ENCODE results near the gene ASIC2. TPM values are rescaled to one million over a fixed set of nuclear protein-coding genes. Genes with fewer than 3 reads are reported as not detected.

The ASIC2 gene
- total RNA-seq, 1 experiment from 2014 or later: 0.74 TPM

GRCh38 chr17:33124871-33125551 lies 168.1 kb downstream of the ASIC2 start:
- no peak overlapping the region for H2BK120ac ChIP-seq (ENCODE audit: low read depth, low read length, poor library complexity, severe bottlenecking)
- no peaks in the 10 kb centered on the region for H3K4me1 ChIP-seq (ENCODE audit: insufficient read depth, low read length)
- H3K23me2 ChIP-seq (ENCODE audit: insufficient read length, low read depth, low read length, poor library complexity, severe bottlenecking): no peaks in the 10 kb centered on the region
- H2BK12ac ChIP-seq (ENCODE audit: insufficient read length, low read depth, low read length): no peak overlapping the region
- no peak overlapping the region for H2AFZ ChIP-seq (ENCODE audit: low read length)
- H3K27ac Mint-ChIP-seq: peak overlapping the region in 1 of 3 experiments; percentile 90; a peak in 1 of 7 replicates
- no peak overlapping the region for H3K56ac ChIP-seq (ENCODE audit: insufficient read length, low read depth, low read length)
- no peak overlapping the region for H4K5ac ChIP-seq (ENCODE audit: insufficient read length, low read depth, low read length)
- H3K4ac ChIP-seq (ENCODE audit: low read depth, low read length): no peak overlapping the region
- no CpG with 5 or more reads among the region's 3 CpGs for WGBS (ENCODE audit: extremely low coverage, insufficient read length, low lambda C conversion rate)
- H3T11ph ChIP-seq (ENCODE audit: low read length): no peak overlapping the region
- H3K9me3 Mint-ChIP-seq: no peaks in the 10 kb centered on the region
- H3K79me1 ChIP-seq (ENCODE audit: insufficient read depth, low read depth, low read length, poor library complexity, severe bottlenecking): no peaks in the 10 kb centered on the region
- no peak overlapping the region for H4K91ac ChIP-seq (ENCODE audit: insufficient read length, low read depth, low read length)
- no peak overlapping the region for H3K27ac ChIP-seq (ENCODE audit: insufficient read length, low read depth, low read length)
- H3K23ac ChIP-seq (ENCODE audit: insufficient read length, low read depth, low read length): no peak overlapping the region
- H3K9me3 ChIP-seq (ENCODE audit: control insufficient read depth, low read depth, low read length): no peaks in the 10 kb centered on the region
- H3K27me3 ChIP-seq (ENCODE audit: insufficient read depth, low read length): no peaks in the 10 kb centered on the region
- H2BK5ac ChIP-seq (ENCODE audit: insufficient read length, low read length): no peak overlapping the region
- H3K79me2 ChIP-seq (ENCODE audit: insufficient read depth, low read length): no peaks in the 10 kb centered on the region
- no peak for DNase-seq
- no peak overlapping the region for H3K9ac ChIP-seq (ENCODE audit: extremely low read depth, insufficient read length, low read length)
- H3K4me3 Mint-ChIP-seq: no peak overlapping the region
- peaks cover 4 to 8% of the 10 kb centered on the region in 2 experiments; a peak in 2 of 4 replicates for H3K4me1 Mint-ChIP-seq
- no peak overlapping the region for H4K8ac ChIP-seq (replicated peaks; ENCODE audit: insufficient read length, low read depth, low read length)
- no peak overlapping the region for H3K18ac ChIP-seq (ENCODE audit: insufficient read length, low read depth, low read length)
- peaks cover 28% of the 10 kb centered on the region for H3K27me3 Mint-ChIP-seq (ENCODE audit: low read depth)
- no peak for TF ChIP-seq CTCF (conservative IDR thresholded peaks at IDR 0.05)
- no peak overlapping the region for H3K14ac ChIP-seq (ENCODE audit: insufficient read depth, low read length)
- no peaks in the 10 kb centered on the region for H3K36me3 Mint-ChIP-seq (ENCODE audit: insufficient read depth in 1 of 3, low read depth in 3 of 3)
- no peak overlapping the region for H2AK5ac ChIP-seq (ENCODE audit: insufficient read length, low read length)
- no peak overlapping the region for H2BK20ac ChIP-seq (ENCODE audit: low read depth, low read length, poor library complexity, severe bottlenecking)
- no peak overlapping the region for H3K4me2 ChIP-seq (ENCODE audit: insufficient read depth, insufficient read length, low read length)
- H4K20me1 ChIP-seq (ENCODE audit: control insufficient read depth, insufficient read depth, insufficient read length): no peaks in the 10 kb centered on the region
- no peak overlapping the region for H2BK15ac ChIP-seq (ENCODE audit: low read depth, low read length)

Measured in H9 (cell line).